IMR-90 (cell line): Measurements from ENCODE around the gene MTPN.

Experiments used
- CEBPB ChIP-seq: IDR thresholded peaks from 2 replicates; pipeline ENCODE4 v1.6.1; 2012; ENCODE audit warnings: low read depth, low read length, improper control_type of control experiment
- CTCF ChIP-seq: conservative IDR thresholded peaks from 2 replicates; pipeline ENCODE4 v1.5.1; 2012; ENCODE audit warnings: mild to moderate bottlenecking, low read depth, low read length, improper control_type of control experiment
- FOS ChIP-seq: fragments of 150-350 bp; IDR thresholded peaks from 2 replicates; pipeline ENCODE4 v1.6.1; 2016; ENCODE audit warnings: low read depth, low read length
- MAZ ChIP-seq: IDR thresholded peaks from 2 replicates; pipeline ENCODE4 v1.6.1; 2012; ENCODE audit warnings: low read depth, mild to moderate bottlenecking, low read length, improper control_type of control experiment, moderate library complexity, borderline replicate concordance
- NFE2L2 ChIP-seq: fragments of 150-350 bp; IDR thresholded peaks from 2 replicates; pipeline ENCODE4 v1.6.1; 2016; ENCODE audit warnings: low read depth, mild to moderate bottlenecking, low read length
- POLR2A ChIP-seq: IDR thresholded peaks from 2 replicates; pipeline ENCODE4 v1.6.1; 2012; ENCODE audit warnings: mild to moderate bottlenecking, low read depth, low read length
- RFX5 ChIP-seq: IDR thresholded peaks from 2 replicates; pipeline ENCODE4 v1.8.0; 2012; ENCODE audit warnings: low read depth, mild to moderate bottlenecking, low read length, moderate library complexity

- no peak for TF ChIP-seq CTCF
- TF ChIP-seq MAZ, result no peak
- no peak for TF ChIP-seq CEBPB
- no peak for TF ChIP-seq RFX5
- TF ChIP-seq FOS, result no peak
- no peak for TF ChIP-seq POLR2A
- TF ChIP-seq NFE2L2, result no peak
These were observed 16.8 kb upstream of the MTPN start for GRCh38 chr7:135993950-135994349.
